NT2/D1 (cell line): ENCODE measurements around the gene RNF10.

Source experiments
- YY1 ChIP-seq: IDR thresholded peaks from 2 replicates; pipeline ENCODE4 v1.6.1; 2011; ENCODE audit not compliant: insufficient read length, insufficient read depth
- ZNF274 ChIP-seq: IDR thresholded peaks from 2 replicates; pipeline ENCODE4 v1.6.1; 2011; ENCODE audit warnings: mild to moderate bottlenecking, low read depth, low read length

GRCh38 chr12:120514002-120514401, 20.2 kb upstream of the RNF10 start:
- TF ChIP-seq ZNF274 (no peak), YY1 (no peak)
